ENCODE data around the gene POLR3E. TPM values are rescaled to one million over a fixed set of nuclear protein-coding genes. Genes with fewer than 3 reads are reported as not detected.
A peak's percentile ranks its signal among the peaks of the same experiment; 100 is the strongest.

POLR3E gene, protein sequence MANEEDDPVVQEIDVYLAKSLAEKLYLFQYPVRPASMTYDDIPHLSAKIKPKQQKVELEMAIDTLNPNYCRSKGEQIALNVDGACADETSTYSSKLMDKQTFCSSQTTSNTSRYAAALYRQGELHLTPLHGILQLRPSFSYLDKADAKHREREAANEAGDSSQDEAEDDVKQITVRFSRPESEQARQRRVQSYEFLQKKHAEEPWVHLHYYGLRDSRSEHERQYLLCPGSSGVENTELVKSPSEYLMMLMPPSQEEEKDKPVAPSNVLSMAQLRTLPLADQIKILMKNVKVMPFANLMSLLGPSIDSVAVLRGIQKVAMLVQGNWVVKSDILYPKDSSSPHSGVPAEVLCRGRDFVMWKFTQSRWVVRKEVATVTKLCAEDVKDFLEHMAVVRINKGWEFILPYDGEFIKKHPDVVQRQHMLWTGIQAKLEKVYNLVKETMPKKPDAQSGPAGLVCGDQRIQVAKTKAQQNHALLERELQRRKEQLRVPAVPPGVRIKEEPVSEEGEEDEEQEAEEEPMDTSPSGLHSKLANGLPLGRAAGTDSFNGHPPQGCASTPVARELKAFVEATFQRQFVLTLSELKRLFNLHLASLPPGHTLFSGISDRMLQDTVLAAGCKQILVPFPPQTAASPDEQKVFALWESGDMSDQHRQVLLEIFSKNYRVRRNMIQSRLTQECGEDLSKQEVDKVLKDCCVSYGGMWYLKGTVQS
- 65.0 and 69.6 TPM in 2 replicates for total RNA-seq
- long read RNA-seq, transcript POLR3E-201 (21 exons, 3,697 nt), result major isoform, 84 of 120 reads
- long read RNA-seq, partial matches to known transcripts, result 5 of 120 reads
- long read RNA-seq, other reads (novel, unspliced or antisense), result 24 of 120 reads

- no peaks in the 10 kb centered on the region for H3K27me3 Mint-ChIP-seq
- H3K9me3 Mint-ChIP-seq (ENCODE audit: low read depth), result no peaks in the 10 kb centered on the region
- H3K4me3 Mint-ChIP-seq (ENCODE audit: low read depth), result peak within 1 kb of the TSS; percentile 93
- peak; percentile 100 for DNase-seq (ENCODE audit: low spot score, unreplicated experiment)
- H3K36me3 Mint-ChIP-seq (ENCODE audit: insufficient read depth), result peaks cover 3% of the 10 kb centered on the region
- TF ChIP-seq, protein P1, sequence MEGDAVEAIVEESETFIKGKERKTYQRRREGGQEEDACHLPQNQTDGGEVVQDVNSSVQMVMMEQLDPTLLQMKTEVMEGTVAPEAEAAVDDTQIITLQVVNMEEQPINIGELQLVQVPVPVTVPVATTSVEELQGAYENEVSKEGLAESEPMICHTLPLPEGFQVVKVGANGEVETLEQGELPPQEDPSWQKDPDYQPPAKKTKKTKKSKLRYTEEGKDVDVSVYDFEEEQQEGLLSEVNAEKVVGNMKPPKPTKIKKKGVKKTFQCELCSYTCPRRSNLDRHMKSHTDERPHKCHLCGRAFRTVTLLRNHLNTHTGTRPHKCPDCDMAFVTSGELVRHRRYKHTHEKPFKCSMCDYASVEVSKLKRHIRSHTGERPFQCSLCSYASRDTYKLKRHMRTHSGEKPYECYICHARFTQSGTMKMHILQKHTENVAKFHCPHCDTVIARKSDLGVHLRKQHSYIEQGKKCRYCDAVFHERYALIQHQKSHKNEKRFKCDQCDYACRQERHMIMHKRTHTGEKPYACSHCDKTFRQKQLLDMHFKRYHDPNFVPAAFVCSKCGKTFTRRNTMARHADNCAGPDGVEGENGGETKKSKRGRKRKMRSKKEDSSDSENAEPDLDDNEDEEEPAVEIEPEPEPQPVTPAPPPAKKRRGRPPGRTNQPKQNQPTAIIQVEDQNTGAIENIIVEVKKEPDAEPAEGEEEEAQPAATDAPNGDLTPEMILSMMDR (IDR thresholded peaks at IDR 0.05; ENCODE audit: unreplicated experiment), result peak; percentile 90
- peak within 1 kb of the TSS; percentile 99 for H3K27ac Mint-ChIP-seq
- H3K4me1 Mint-ChIP-seq (ENCODE audit: low read depth), result peaks cover 8% of the 10 kb centered on the region
These were observed at the start of gene POLR3E for GRCh38 chr16:22297114-22297870. Gene POLR3E, plus strand, starts transcription at chr16:22297409. Its CDS starts 5,560 bp downstream, at chr16:22302969.

DNA sequence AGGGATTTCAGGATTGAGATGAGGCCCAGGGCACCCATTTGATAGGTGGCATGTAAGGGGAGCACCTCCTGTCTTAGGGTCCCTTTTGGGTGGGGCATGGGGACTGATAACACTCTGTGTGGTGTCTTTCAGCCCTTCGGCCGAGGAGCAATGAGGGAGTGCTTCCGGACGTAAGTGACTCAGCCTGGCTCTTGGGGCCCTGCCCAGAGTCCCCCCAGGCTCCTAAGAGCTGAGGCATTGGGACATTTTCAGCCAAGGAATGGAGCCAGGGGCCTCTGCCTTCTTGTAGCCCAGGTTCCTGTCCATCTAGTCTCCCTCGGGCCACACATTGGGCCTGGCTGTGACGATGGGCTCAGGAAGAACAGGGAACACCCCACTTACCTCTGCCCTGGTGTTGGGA lies 46.7 kb upstream of the POLR3E start:
- Mint-ChIP-seq H3K9me3 (ENCODE audit: low read depth) (peaks cover 4% of the 10 kb centered on the region), H3K27ac (no peak overlapping the region), H3K36me3 (ENCODE audit: insufficient read depth) (peaks cover 9% of the 10 kb centered on the region), H3K4me3 (ENCODE audit: low read depth) (no peak overlapping the region), H3K27me3 (no peaks in the 10 kb centered on the region), H3K4me1 (ENCODE audit: low read depth) (no peaks in the 10 kb centered on the region)
- DNase-seq (ENCODE audit: low spot score, unreplicated experiment), result no peak
- TF ChIP-seq, protein P1 (IDR thresholded peaks at IDR 0.05; ENCODE audit: unreplicated experiment), result no peak

GRCh38 chr16:22252317-22252716 lies 44.9 kb upstream of the POLR3E start:
- Mint-ChIP-seq H3K4me3 (ENCODE audit: low read depth) (no peak overlapping the region), H3K27ac (no peak overlapping the region), H3K36me3 (ENCODE audit: insufficient read depth) (peaks cover 13% of the 10 kb centered on the region), H3K9me3 (ENCODE audit: low read depth) (peaks cover 4% of the 10 kb centered on the region), H3K27me3 (no peaks in the 10 kb centered on the region), H3K4me1 (ENCODE audit: low read depth) (no peaks in the 10 kb centered on the region)
- DNase-seq (ENCODE audit: low spot score, unreplicated experiment), result no peak
- TF ChIP-seq, protein P1 (IDR thresholded peaks at IDR 0.05; ENCODE audit: unreplicated experiment), result no peak

- no peak for DNase-seq (ENCODE audit: low spot score, unreplicated experiment)
- Mint-ChIP-seq H3K9me3 (ENCODE audit: low read depth) (peaks cover 4% of the 10 kb centered on the region), H3K4me1 (ENCODE audit: low read depth) (no peaks in the 10 kb centered on the region), H3K4me3 (ENCODE audit: low read depth) (no peak overlapping the region), H3K27me3 (no peaks in the 10 kb centered on the region), H3K36me3 (ENCODE audit: insufficient read depth) (peaks cover 15% of the 10 kb centered on the region), H3K27ac (no peak overlapping the region)
- TF ChIP-seq, protein P1 (IDR thresholded peaks at IDR 0.05; ENCODE audit: unreplicated experiment), result no peak
These were observed 43.9 kb upstream of the POLR3E start for GRCh38 chr16:22253272-22253671.

- Mint-ChIP-seq H3K4me3 (ENCODE audit: low read depth) (no peak overlapping the region), H3K36me3 (ENCODE audit: insufficient read depth) (peaks cover 21% of the 10 kb centered on the region), H3K27ac (no peak overlapping the region), H3K4me1 (ENCODE audit: low read depth) (no peaks in the 10 kb centered on the region), H3K9me3 (ENCODE audit: low read depth) (peaks cover 4% of the 10 kb centered on the region), H3K27me3 (no peaks in the 10 kb centered on the region)
- DNase-seq (ENCODE audit: low spot score, unreplicated experiment), result no peak
- TF ChIP-seq, protein P1 (IDR thresholded peaks at IDR 0.05; ENCODE audit: unreplicated experiment), result no peak
These were observed 41.9 kb upstream of the POLR3E start for GRCh38 chr16:22255335-22255734.

Data from progenitor cell of endocrine pancreas (in vitro differentiated cells).